Measurements from ENCODE around the gene ZBTB21. TPM values are rescaled to one million over a fixed set of nuclear protein-coding genes. Genes with fewer than 3 reads are reported as not detected.

The ZBTB21 gene
- total RNA-seq, 1 experiment from 2014 or later = 18.1 TPM

DNA sequence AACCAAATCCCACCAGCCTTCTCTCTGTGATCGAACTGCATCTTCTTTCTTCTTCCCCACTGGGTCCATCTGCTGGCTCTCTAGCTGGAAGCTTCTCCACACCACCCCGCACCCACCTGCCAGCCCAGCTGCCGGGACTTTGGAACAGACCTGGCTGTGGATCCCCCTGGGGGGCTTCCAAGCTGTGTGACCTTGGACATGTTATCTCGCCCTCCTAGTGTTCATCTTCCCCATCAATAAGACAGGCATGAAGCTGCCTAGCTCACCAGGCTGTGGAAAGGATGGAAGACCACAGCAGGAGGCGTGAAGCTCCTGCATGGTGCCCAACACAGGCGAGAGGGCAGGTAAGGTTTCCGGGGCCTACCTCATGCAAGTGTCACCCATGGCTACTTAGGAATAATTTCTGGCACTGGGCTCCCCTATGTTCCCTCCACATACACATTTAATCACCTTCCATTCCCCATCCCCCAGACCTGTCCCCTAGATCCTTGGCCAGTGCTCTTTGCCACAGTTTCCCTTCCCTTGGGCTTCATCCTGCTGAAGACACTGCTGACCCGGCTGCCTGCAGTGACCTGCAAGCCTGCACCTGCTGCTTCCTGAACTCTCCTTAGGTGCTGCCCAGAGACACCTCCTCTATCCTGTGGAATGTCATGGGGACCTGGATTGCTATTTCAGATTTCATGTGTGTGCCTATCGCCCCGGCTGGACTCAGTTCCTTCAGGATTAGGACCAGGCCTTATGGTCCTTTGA is 43.1 kb downstream of the ZBTB21 start:
- H3K36me3 Mint-ChIP-seq (ENCODE audit: insufficient read depth in 1 of 3, low read depth in 3 of 3) = no peaks in the 10 kb centered on the region

More for the DNA sequence above, 43.1 kb downstream of the ZBTB21 start:
- H3K14ac ChIP-seq (ENCODE audit: insufficient read depth, low read length) = no peak overlapping the region
- H3K79me2 ChIP-seq (ENCODE audit: insufficient read depth, low read length) = no peaks in the 10 kb centered on the region
- WGBS (ENCODE audit: extremely low coverage, insufficient read length, low lambda C conversion rate) = no CpG with 5 or more reads among the region's 10 CpGs
- no peak overlapping the region for H3K9ac ChIP-seq (ENCODE audit: extremely low read depth, insufficient read length, low read length)
- H2BK5ac ChIP-seq (ENCODE audit: insufficient read length, low read length) = no peak overlapping the region
- H3K4me1 ChIP-seq (ENCODE audit: insufficient read depth, low read length) = no peaks in the 10 kb centered on the region
- Mint-ChIP-seq H3K27me3 (ENCODE audit: low read depth) (peaks cover 9% of the 10 kb centered on the region), H3K4me1 (peaks cover 29 to 31% of the 10 kb centered on the region in 2 experiments), H3K27ac (no peak overlapping the region), H3K9me3 (no peaks in the 10 kb centered on the region), H3K4me3 (no peak overlapping the region)
- DNase-seq = no peak
- no peak overlapping the region for H3K56ac ChIP-seq (ENCODE audit: insufficient read length, low read depth, low read length)
- no peaks in the 10 kb centered on the region for H4K20me1 ChIP-seq (ENCODE audit: control insufficient read depth, insufficient read depth, insufficient read length)
- no peak overlapping the region for H2BK15ac ChIP-seq (ENCODE audit: low read depth, low read length)
- no peak overlapping the region for H2AK5ac ChIP-seq (ENCODE audit: insufficient read length, low read length)
- no peak overlapping the region for H3K4ac ChIP-seq (ENCODE audit: low read depth, low read length)
- no peak for TF ChIP-seq CTCF (conservative IDR thresholded peaks at IDR 0.05)
- H2BK120ac ChIP-seq (ENCODE audit: low read depth, low read length, poor library complexity, severe bottlenecking) = no peak overlapping the region
- H3T11ph ChIP-seq (ENCODE audit: low read length) = no peak overlapping the region
- H3K27me3 ChIP-seq (ENCODE audit: insufficient read depth, low read length) = no peaks in the 10 kb centered on the region
- no peak overlapping the region for H3K23ac ChIP-seq (ENCODE audit: insufficient read length, low read depth, low read length)
- H2BK12ac ChIP-seq (ENCODE audit: insufficient read length, low read depth, low read length) = no peak overlapping the region
- no peak overlapping the region for H3K27ac ChIP-seq (ENCODE audit: insufficient read length, low read depth, low read length)
- no peak overlapping the region for H3K18ac ChIP-seq (ENCODE audit: insufficient read length, low read depth, low read length)
- no peak overlapping the region for H4K91ac ChIP-seq (ENCODE audit: insufficient read length, low read depth, low read length)
- H4K5ac ChIP-seq (ENCODE audit: insufficient read length, low read depth, low read length) = no peak overlapping the region
- no peaks in the 10 kb centered on the region for H3K79me1 ChIP-seq (ENCODE audit: insufficient read depth, low read depth, low read length, poor library complexity, severe bottlenecking)
- H3K23me2 ChIP-seq (ENCODE audit: insufficient read length, low read depth, low read length, poor library complexity, severe bottlenecking) = no peaks in the 10 kb centered on the region
- no peak overlapping the region for H4K8ac ChIP-seq (replicated peaks; ENCODE audit: insufficient read length, low read depth, low read length)
- H3K4me2 ChIP-seq (ENCODE audit: insufficient read depth, insufficient read length, low read length) = no peak overlapping the region
- H3K9me3 ChIP-seq (ENCODE audit: control insufficient read depth, low read depth, low read length) = no peaks in the 10 kb centered on the region
- H2BK20ac ChIP-seq (ENCODE audit: low read depth, low read length, poor library complexity, severe bottlenecking) = no peak overlapping the region
- H2AFZ ChIP-seq (ENCODE audit: low read length) = no peak overlapping the region
